ENCODE data around the gene TNFSF12.

TNFSF12 gene, protein sequence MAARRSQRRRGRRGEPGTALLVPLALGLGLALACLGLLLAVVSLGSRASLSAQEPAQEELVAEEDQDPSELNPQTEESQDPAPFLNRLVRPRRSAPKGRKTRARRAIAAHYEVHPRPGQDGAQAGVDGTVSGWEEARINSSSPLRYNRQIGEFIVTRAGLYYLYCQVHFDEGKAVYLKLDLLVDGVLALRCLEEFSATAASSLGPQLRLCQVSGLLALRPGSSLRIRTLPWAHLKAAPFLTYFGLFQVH

DNA sequence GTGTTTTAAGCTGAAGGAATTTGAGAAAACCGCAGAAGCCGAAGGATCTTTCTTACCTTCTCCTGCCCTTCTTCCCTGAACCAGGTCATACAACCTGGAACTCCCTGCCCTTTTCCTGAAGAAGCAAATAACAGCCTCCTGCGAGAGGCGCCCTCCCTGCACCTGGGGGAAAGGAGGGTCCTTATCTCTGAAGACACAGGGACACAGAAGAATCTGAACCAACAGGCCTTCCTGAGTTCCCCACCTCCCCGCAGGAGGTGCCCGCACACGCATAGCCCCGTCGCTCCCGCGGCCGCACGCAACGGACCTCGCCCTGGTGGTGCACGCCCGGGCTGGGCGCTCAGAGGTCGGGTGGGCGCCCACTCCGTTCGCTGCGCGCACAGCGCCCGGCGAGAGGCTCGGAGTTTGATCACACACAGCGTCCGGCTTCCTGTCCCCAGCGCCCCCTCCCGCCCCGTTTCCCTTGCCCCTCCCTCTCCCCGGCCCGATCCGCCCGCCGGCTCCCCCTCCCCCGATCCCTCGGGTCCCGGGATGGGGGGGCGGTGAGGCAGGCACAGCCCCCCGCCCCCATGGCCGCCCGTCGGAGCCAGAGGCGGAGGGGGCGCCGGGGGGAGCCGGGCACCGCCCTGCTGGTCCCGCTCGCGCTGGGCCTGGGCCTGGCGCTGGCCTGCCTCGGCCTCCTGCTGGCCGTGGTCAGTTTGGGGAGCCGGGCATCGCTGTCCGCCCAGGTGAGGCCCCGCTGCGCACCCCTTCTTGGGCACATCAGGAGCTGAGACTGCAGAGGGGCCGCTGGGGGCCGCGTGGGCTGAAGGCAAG, at the start of gene TNFSF12:
Gene TNFSF12, plus strand, starts transcription at position 474 of the 816 bp plus-strand sequence. Its CDS starts 96 bp downstream, at position 570.
- Histone ChIP-seq H3K36me3 (ENCODE audit: control insufficient read depth, insufficient read depth, low read length, severe bottlenecking) (no peaks in the 10 kb centered on the region), H3K9me3 (ENCODE audit: control insufficient read depth, low read length) (no peaks in the 10 kb centered on the region), H3K4me3 (ENCODE audit: low read length) (peak within 1 kb of the TSS; percentile 80), H3K4me1 (ENCODE audit: control insufficient read depth, insufficient read depth, low read length) (peaks cover 15% of the 10 kb centered on the region), H3K9ac (ENCODE audit: low read length) (peak within 1 kb of the TSS; percentile 84), H3K27me3 (replicated peaks; ENCODE audit: control insufficient read depth, insufficient read depth, low read length) (peaks cover 1% of the 10 kb centered on the region)
- peak; percentile 72 for DNase-seq (ENCODE audit: low read depth)

GRCh38 chr17:7499161-7499560, 49.7 kb upstream of the TNFSF12 start:
- no peaks in the 10 kb centered on the region for H3K4me1 ChIP-seq (ENCODE audit: control insufficient read depth, insufficient read depth, low read length)
- no peak overlapping the region for H3K4me3 ChIP-seq (ENCODE audit: low read length)
- peaks cover 90% of the 10 kb centered on the region for H3K36me3 ChIP-seq (ENCODE audit: control insufficient read depth, insufficient read depth, low read length, severe bottlenecking)
- DNase-seq (ENCODE audit: low read depth) = no peak
- H3K9me3 ChIP-seq (ENCODE audit: control insufficient read depth, low read length) = no peaks in the 10 kb centered on the region
- no peaks in the 10 kb centered on the region for H3K27me3 ChIP-seq (replicated peaks; ENCODE audit: control insufficient read depth, insufficient read depth, low read length)
- no peak overlapping the region for H3K9ac ChIP-seq (ENCODE audit: low read length)

GRCh38 chr17:7501729-7502128, 47.1 kb upstream of the TNFSF12 start:
- DNase-seq (ENCODE audit: low read depth) = no peak
- Histone ChIP-seq H3K36me3 (ENCODE audit: control insufficient read depth, insufficient read depth, low read length, severe bottlenecking) (peaks cover 98% of the 10 kb centered on the region), H3K9me3 (ENCODE audit: control insufficient read depth, low read length) (no peaks in the 10 kb centered on the region), H3K4me1 (ENCODE audit: control insufficient read depth, insufficient read depth, low read length) (no peaks in the 10 kb centered on the region), H3K27me3 (replicated peaks; ENCODE audit: control insufficient read depth, insufficient read depth, low read length) (no peaks in the 10 kb centered on the region), H3K9ac (ENCODE audit: low read length) (no peak overlapping the region), H3K4me3 (ENCODE audit: low read length) (no peak overlapping the region)

DNA sequence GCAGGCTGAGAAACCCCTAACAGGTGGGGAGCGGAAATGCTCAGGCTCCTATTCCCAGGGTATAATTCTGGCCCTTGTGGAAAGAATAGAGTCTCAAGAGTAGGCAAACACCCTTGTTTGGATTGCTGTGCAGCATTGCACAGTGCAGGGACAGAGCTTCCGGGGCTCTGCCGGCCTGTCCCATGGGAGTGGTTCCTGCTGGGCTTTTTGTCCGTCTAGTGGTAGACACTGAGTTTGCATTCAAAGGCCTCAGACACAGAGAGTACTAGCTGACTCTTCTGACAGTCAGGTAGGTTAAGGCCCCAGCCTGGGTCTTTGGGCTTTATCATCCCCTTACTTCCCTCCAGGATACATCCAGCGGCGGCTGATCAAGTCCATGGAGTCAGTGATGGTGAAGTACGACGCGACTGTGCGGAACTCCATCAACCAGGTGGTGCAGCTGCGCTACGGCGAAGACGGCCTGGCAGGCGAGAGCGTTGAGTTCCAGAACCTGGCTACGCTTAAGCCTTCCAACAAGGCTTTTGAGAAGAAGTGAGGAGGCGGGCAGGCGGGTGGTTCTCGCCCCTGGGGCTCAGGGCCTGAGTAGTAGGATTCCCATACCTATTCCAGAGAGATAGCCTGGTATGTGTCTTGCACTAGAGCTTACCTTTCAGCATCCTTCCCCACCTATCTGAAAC, 46.5 kb upstream of the TNFSF12 start:
- Histone ChIP-seq H3K27me3 (replicated peaks; ENCODE audit: control insufficient read depth, insufficient read depth, low read length) (no peaks in the 10 kb centered on the region), H3K9me3 (ENCODE audit: control insufficient read depth, low read length) (no peaks in the 10 kb centered on the region), H3K4me1 (ENCODE audit: control insufficient read depth, insufficient read depth, low read length) (no peaks in the 10 kb centered on the region), H3K36me3 (ENCODE audit: control insufficient read depth, insufficient read depth, low read length, severe bottlenecking) (peaks cover 98% of the 10 kb centered on the region), H3K9ac (ENCODE audit: low read length) (no peak overlapping the region), H3K4me3 (ENCODE audit: low read length) (no peak overlapping the region)
- no peak for DNase-seq (ENCODE audit: low read depth)

DNA sequence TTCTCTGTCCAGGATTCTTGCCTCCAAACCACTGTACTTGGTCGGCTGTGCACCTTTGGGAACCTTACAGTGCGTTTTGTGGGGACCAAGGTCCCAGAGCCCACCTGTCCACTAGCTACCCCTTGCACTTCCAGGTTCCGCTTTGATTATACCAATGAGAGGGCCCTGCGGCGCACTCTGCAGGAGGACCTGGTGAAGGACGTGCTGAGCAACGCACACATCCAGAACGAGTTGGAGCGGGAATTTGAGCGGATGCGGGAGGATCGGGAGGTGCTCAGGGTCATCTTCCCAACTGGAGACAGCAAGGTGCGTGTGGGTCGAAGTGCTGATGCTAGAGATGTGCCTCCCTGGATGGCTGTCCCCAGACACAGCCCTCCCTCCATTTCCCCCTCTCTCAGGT, 45.9 kb upstream of the TNFSF12 start:
- DNase-seq (ENCODE audit: low read depth) = no peak
- no peaks in the 10 kb centered on the region for H3K9me3 ChIP-seq (ENCODE audit: control insufficient read depth, low read length)
- no peak overlapping the region for H3K9ac ChIP-seq (ENCODE audit: low read length)
- H3K4me3 ChIP-seq (ENCODE audit: low read length) = no peak overlapping the region
- no peaks in the 10 kb centered on the region for H3K27me3 ChIP-seq (replicated peaks; ENCODE audit: control insufficient read depth, insufficient read depth, low read length)
- H3K36me3 ChIP-seq (ENCODE audit: control insufficient read depth, insufficient read depth, low read length, severe bottlenecking) = peaks cover 98% of the 10 kb centered on the region
- H3K4me1 ChIP-seq (ENCODE audit: control insufficient read depth, insufficient read depth, low read length) = no peaks in the 10 kb centered on the region

- Histone ChIP-seq H3K4me1 (ENCODE audit: control insufficient read depth, insufficient read depth, low read length) (no peaks in the 10 kb centered on the region), H3K4me3 (ENCODE audit: low read length) (no peak overlapping the region), H3K9me3 (ENCODE audit: control insufficient read depth, low read length) (no peaks in the 10 kb centered on the region), H3K27me3 (replicated peaks; ENCODE audit: control insufficient read depth, insufficient read depth, low read length) (no peaks in the 10 kb centered on the region), H3K36me3 (ENCODE audit: control insufficient read depth, insufficient read depth, low read length, severe bottlenecking) (peaks cover 98% of the 10 kb centered on the region), H3K9ac (ENCODE audit: low read length) (no peak overlapping the region)
- DNase-seq (ENCODE audit: low read depth) = no peak
Measured at GRCh38 chr17:7503521-7503920, 45.3 kb upstream of the TNFSF12 start.

GRCh38 chr17:7508145-7508544, 40.7 kb upstream of the TNFSF12 start:
- Histone ChIP-seq H3K9me3 (ENCODE audit: control insufficient read depth, low read length) (no peaks in the 10 kb centered on the region), H3K4me1 (ENCODE audit: control insufficient read depth, insufficient read depth, low read length) (no peaks in the 10 kb centered on the region), H3K36me3 (ENCODE audit: control insufficient read depth, insufficient read depth, low read length, severe bottlenecking) (peaks cover 98% of the 10 kb centered on the region), H3K4me3 (ENCODE audit: low read length) (no peak overlapping the region), H3K9ac (ENCODE audit: low read length) (no peak overlapping the region), H3K27me3 (replicated peaks; ENCODE audit: control insufficient read depth, insufficient read depth, low read length) (no peaks in the 10 kb centered on the region)
- DNase-seq (ENCODE audit: low read depth) = no peak

DNA sequence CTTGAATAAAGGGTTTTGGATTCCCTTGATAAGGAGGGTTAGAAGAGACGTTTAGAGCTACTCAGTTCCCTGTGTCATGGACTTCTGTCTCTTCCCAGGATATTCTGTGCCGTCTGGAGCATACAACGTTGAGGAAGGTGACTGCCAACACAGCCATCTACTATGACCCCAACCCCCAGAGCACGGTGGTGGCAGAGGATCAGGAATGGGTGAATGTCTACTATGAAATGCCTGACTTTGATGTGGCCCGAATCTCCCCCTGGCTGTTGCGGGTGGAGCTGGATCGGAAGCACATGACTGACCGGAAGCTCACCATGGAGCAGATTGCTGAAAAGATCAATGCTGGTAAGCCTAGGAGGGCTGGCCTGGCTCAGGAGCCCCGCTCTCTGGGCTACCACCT, 40.0 kb upstream of the TNFSF12 start:
- H3K36me3 ChIP-seq (ENCODE audit: control insufficient read depth, insufficient read depth, low read length, severe bottlenecking) = peaks cover 98% of the 10 kb centered on the region
- H3K27me3 ChIP-seq (replicated peaks; ENCODE audit: control insufficient read depth, insufficient read depth, low read length) = no peaks in the 10 kb centered on the region
- H3K9me3 ChIP-seq (ENCODE audit: control insufficient read depth, low read length) = no peaks in the 10 kb centered on the region
- no peak for DNase-seq (ENCODE audit: low read depth)
- H3K4me1 ChIP-seq (ENCODE audit: control insufficient read depth, insufficient read depth, low read length) = no peaks in the 10 kb centered on the region
- H3K9ac ChIP-seq (ENCODE audit: low read length) = no peak overlapping the region
- H3K4me3 ChIP-seq (ENCODE audit: low read length) = no peak overlapping the region

- no peaks in the 10 kb centered on the region for H3K9me3 ChIP-seq (ENCODE audit: control insufficient read depth, low read length)
- no peak overlapping the region for H3K9ac ChIP-seq (ENCODE audit: low read length)
- H3K4me3 ChIP-seq (ENCODE audit: low read length) = no peak overlapping the region
- H3K36me3 ChIP-seq (ENCODE audit: control insufficient read depth, insufficient read depth, low read length, severe bottlenecking) = peaks cover 94% of the 10 kb centered on the region
- no peak for DNase-seq (ENCODE audit: low read depth)
- peaks cover 6% of the 10 kb centered on the region for H3K4me1 ChIP-seq (ENCODE audit: control insufficient read depth, insufficient read depth, low read length)
- no peaks in the 10 kb centered on the region for H3K27me3 ChIP-seq (replicated peaks; ENCODE audit: control insufficient read depth, insufficient read depth, low read length)
Measured at GRCh38 chr17:7509937-7510336, 38.9 kb upstream of the TNFSF12 start.

DNA sequence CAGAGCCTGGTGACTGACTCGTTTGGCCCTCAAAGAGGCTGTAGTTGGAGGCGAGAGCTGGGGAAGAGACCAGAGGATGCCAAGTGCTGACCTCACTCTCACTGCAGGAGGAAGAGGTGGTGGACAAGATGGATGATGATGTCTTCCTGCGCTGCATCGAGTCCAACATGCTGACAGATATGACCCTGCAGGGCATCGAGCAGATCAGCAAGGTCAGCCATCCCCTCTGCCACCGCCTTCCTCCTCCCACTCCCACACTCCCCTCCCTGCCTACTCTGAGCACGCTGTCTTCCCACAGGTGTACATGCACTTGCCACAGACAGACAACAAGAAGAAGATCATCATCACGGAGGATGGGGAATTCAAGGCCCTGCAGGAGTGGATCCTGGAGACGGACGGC, 37.8 kb upstream of the TNFSF12 start:
- peaks cover 13% of the 10 kb centered on the region for H3K4me1 ChIP-seq (ENCODE audit: control insufficient read depth, insufficient read depth, low read length)
- peaks cover 84% of the 10 kb centered on the region for H3K36me3 ChIP-seq (ENCODE audit: control insufficient read depth, insufficient read depth, low read length, severe bottlenecking)
- no peak for DNase-seq (ENCODE audit: low read depth)
- no peak overlapping the region for H3K9ac ChIP-seq (ENCODE audit: low read length)
- no peak overlapping the region for H3K4me3 ChIP-seq (ENCODE audit: low read length)
- no peaks in the 10 kb centered on the region for H3K27me3 ChIP-seq (replicated peaks; ENCODE audit: control insufficient read depth, insufficient read depth, low read length)
- no peaks in the 10 kb centered on the region for H3K9me3 ChIP-seq (ENCODE audit: control insufficient read depth, low read length)

DNA sequence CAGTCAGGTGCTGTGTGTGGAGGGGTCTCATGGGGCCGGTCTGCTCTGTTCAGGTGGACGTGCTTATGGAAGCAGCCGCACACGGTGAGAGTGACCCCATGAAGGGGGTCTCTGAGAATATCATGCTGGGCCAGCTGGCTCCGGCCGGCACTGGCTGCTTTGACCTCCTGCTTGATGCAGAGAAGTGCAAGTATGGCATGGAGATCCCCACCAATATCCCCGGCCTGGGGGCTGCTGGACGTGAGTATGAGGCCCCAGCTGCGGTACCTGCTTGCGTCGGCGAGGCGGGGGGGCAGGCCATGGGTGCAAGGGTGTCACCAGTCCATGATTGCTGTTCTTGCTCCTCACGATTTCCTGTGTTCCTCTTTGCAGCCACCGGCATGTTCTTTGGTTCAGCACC, 36.8 kb upstream of the TNFSF12 start:
- Histone ChIP-seq H3K36me3 (ENCODE audit: control insufficient read depth, insufficient read depth, low read length, severe bottlenecking) (peaks cover 74% of the 10 kb centered on the region), H3K9me3 (ENCODE audit: control insufficient read depth, low read length) (no peaks in the 10 kb centered on the region), H3K4me1 (ENCODE audit: control insufficient read depth, insufficient read depth, low read length) (peaks cover 13% of the 10 kb centered on the region), H3K4me3 (ENCODE audit: low read length) (no peak overlapping the region), H3K27me3 (replicated peaks; ENCODE audit: control insufficient read depth, insufficient read depth, low read length) (no peaks in the 10 kb centered on the region), H3K9ac (ENCODE audit: low read length) (no peak overlapping the region)
- DNase-seq (ENCODE audit: low read depth) = no peak

All from adipocyte (in vitro differentiated cells).